Upper lobe of left lung (tissue), 4 donors: Measurements from ENCODE around the gene OLIG2.

ENCODE experiments used
- POLR2A ChIP-seq, 4 donors: fragments of 450-650 bp; IDR thresholded peaks; one replicate each; pipeline ENCODE4 v1.5.1; 2016 to 2017; ENCODE audit warnings: antibody characterized with exemption in 4 of 4, mild to moderate bottlenecking in 2 of 4
- POLR2AphosphoS5 ChIP-seq, 2 donors: sonication (generic); formaldehyde crosslinking; IDR thresholded peaks; one replicate each; pipeline ENCODE4 v1.5.1; 2017; ENCODE audit warnings: antibody characterized with exemption in 2 of 2
- TF ChIP-seq, protein P1 (sequence below), 6 experiments: fragments of 450-650 bp in 4 of 6; fragments of 200-600 bp in 2 of 6; sonication (generic) in 2 of 6; IDR thresholded peaks; one replicate each; pipeline ENCODE4 v1.5.1; 2016 to 2019; ENCODE audit warnings: antibody characterized with exemption in 6 of 6

DNA sequence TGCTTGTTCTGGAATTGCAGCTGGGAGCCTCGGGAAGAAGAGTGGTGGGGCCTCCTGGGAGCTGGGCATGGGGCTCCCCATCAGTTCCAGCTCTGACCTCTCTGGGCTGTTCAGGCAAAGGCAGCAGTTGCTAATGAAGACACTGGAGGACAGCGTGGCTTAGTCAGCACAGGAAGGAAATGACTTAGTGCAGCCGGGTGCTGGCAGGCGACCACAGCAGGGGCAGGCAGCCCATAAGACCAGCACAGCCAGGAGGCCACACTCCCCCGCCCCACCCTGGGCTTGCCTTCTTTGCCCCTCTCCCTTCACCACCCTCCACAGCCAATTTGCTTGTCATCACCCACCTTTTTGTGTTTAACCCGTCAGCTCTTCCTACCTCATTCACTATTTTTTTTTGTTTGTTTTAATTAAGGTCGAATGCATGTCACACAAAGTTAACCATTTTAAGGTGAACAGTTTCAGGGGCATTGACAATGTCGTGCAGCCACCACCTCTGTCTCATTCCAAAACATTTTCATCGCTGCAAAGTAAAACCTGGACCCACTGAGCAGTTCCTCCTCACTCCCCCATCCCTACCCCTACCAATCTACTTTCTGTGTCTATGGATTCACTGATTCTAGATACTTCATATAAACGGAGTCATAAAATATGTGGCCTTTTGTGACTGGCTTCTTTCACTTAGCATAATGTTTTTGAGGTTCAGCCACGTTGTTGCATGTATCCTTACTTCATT is 10.9 kb downstream of the OLIG2 start:
- TF ChIP-seq, protein P1, sequence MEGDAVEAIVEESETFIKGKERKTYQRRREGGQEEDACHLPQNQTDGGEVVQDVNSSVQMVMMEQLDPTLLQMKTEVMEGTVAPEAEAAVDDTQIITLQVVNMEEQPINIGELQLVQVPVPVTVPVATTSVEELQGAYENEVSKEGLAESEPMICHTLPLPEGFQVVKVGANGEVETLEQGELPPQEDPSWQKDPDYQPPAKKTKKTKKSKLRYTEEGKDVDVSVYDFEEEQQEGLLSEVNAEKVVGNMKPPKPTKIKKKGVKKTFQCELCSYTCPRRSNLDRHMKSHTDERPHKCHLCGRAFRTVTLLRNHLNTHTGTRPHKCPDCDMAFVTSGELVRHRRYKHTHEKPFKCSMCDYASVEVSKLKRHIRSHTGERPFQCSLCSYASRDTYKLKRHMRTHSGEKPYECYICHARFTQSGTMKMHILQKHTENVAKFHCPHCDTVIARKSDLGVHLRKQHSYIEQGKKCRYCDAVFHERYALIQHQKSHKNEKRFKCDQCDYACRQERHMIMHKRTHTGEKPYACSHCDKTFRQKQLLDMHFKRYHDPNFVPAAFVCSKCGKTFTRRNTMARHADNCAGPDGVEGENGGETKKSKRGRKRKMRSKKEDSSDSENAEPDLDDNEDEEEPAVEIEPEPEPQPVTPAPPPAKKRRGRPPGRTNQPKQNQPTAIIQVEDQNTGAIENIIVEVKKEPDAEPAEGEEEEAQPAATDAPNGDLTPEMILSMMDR (IDR thresholded peaks at IDR 0.05): no peak
- TF ChIP-seq POLR2A (IDR thresholded peaks at IDR 0.05) (no peak), POLR2AphosphoS5 (IDR thresholded peaks at IDR 0.05) (peak in 1 of 2 donors; percentile 43)
